ENCODE measurements around the gene CATSPERZ.

The CATSPERZ gene

DNA sequence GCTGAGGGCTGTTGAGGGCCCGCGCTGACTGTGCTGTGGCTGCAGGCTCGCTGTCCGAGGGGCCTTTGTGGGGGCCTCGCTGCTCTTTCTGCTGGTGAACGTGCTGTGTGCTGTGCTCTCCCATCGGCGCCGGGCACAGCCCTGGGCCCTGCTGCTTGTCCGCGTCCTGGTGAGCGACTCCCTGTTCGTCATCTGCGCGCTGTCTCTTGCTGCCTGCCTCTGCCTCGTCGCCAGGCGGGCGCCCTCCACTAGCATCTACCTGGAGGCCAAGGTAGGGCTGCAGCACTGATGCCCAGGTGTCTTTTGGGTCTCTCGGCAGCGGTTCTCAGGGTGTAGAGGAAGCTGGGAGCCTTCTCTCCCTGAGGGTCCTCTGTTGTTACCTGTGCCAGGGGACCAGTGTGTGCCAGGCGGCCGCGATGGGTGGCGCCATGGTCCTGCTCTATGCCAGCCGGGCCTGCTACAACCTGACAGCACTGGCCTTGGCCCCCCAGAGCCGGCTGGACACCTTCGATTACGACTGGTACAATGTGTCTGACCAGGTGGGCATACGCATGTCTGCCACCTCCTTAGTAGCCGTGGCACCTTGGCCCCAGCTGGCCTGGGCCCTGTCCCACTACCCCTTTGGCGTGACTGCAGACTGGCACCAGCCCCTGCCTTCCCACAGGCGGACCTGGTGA is 12.3 kb upstream of the CATSPERZ start:
- H3K4me3 ChIP-seq (ENCODE audit: low read depth, low read length), result no peak overlapping the region
- DNase-seq (ENCODE audit: low read depth), result no peak
- no peak for TF ChIP-seq CTCF (IDR thresholded peaks at IDR 0.05; ENCODE audit: low read depth, low read length, missing control alignments)

GRCh38 chr11:64288353-64288750 is 11.8 kb upstream of the CATSPERZ start:
- DNase-seq (ENCODE audit: low read depth), result no peak
- TF ChIP-seq CTCF (IDR thresholded peaks at IDR 0.05; ENCODE audit: low read depth, low read length, missing control alignments), result no peak
- no peak overlapping the region for H3K4me3 ChIP-seq (ENCODE audit: low read depth, low read length)

- TF ChIP-seq CTCF (IDR thresholded peaks at IDR 0.05; ENCODE audit: low read depth, low read length, missing control alignments), result no peak
- DNase-seq (ENCODE audit: low read depth), result no peak
- H3K4me3 ChIP-seq (ENCODE audit: low read depth, low read length), result no peak overlapping the region
Observed at GRCh38 chr11:64289002-64289564, 11.1 kb upstream of the CATSPERZ start.

- no peak for DNase-seq (ENCODE audit: low read depth)
- H3K4me3 ChIP-seq (ENCODE audit: low read depth, low read length), result no peak overlapping the region
- no peak for TF ChIP-seq CTCF (IDR thresholded peaks at IDR 0.05; ENCODE audit: low read depth, low read length, missing control alignments)
Observed at GRCh38 chr11:64290352-64291261, 9.6 kb upstream of the CATSPERZ start.

DNA sequence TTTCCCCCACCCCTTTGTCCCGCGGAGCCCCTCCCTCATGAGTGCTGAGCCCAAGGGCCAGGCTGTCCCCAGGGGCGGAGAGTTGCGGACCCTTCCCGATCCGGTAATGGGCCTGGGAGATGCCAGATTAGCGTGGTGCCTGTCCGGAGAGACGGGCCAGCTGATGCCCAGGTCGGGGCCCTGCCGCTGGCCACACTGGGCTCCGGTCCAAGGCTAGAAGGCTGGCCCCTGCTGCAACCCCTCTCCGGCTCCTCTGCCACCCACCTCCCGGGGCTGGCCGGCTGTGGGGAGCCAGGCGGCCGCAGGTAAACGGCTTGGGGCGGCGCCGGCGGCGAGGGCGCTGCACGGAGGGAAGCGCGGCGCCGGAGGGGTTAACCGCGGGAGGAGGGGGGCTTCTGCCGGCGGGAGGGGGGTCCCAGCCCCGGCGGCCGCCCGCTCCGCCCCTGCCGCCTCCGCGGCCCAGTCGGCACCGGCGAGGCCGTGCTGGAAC is 8.9 kb upstream of the CATSPERZ start, which contains the start of gene KCNK4:
KCNK4 (plus strand) TSS at position 41 of the 490 bp plus-strand sequence. CDS start 1,717 bp downstream, outside the sequence.
- no peak for TF ChIP-seq CTCF (IDR thresholded peaks at IDR 0.05; ENCODE audit: low read depth, low read length, missing control alignments)
- H3K4me3 ChIP-seq (ENCODE audit: low read depth, low read length), result no peak within 1 kb of the TSS; the same call in 1 of the 2 replicates

DNA sequence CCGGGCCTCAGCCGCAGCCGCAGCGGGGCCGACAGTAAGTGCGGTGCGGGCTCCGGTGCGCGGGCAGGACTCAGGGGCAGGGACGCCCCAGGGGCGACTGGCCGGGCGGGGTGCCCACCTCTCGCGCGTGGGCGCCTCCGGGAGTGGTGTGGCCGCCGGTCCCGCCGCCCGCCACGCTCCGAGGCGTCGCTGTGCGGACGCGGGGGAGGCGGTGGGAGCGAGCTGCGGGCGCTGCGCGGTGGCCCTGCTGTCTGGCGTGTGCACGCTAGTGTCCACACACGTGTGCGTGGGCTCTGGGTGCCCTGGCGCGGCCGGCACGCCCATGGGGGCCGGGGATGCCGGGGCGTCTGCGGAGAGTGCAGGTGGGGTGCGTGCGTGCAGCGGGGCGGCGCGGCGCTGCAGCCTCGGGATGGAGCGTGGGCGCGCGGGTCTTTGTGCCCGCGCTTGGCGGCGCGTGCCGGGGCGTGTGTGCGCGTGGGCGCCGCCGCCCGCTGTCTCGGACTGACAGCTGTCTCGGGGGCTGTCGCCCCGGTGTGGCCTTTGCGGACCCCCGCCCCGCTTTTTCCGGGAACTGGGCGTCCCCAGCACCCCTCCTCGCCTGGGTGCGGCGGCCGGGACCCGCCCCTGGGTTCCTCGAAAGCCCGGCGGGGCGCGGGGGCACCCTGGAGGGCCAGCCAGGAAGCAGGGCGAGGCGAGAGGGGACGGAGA is 8.3 kb upstream of the CATSPERZ start:
- H3K4me3 ChIP-seq (ENCODE audit: low read depth, low read length), result no peak overlapping the region; the same call in 1 of the 2 replicates
- no peak for TF ChIP-seq CTCF (IDR thresholded peaks at IDR 0.05; ENCODE audit: low read depth, low read length, missing control alignments)
- DNase-seq (ENCODE audit: low read depth), result no peak

More for the DNA sequence above, 8.9 kb upstream of the CATSPERZ start, which contains the start of gene KCNK4:
- DNase-seq (ENCODE audit: low read depth), result no peak

Data from GM12864 (cell line).